ENCODE results near the gene GPT2. TPM values are rescaled to one million over a fixed set of nuclear protein-coding genes. Genes with fewer than 3 reads are reported as not detected.

The GPT2 gene
- total RNA-seq, 1 experiment from 2014 or later: 68.9 TPM

DNA sequence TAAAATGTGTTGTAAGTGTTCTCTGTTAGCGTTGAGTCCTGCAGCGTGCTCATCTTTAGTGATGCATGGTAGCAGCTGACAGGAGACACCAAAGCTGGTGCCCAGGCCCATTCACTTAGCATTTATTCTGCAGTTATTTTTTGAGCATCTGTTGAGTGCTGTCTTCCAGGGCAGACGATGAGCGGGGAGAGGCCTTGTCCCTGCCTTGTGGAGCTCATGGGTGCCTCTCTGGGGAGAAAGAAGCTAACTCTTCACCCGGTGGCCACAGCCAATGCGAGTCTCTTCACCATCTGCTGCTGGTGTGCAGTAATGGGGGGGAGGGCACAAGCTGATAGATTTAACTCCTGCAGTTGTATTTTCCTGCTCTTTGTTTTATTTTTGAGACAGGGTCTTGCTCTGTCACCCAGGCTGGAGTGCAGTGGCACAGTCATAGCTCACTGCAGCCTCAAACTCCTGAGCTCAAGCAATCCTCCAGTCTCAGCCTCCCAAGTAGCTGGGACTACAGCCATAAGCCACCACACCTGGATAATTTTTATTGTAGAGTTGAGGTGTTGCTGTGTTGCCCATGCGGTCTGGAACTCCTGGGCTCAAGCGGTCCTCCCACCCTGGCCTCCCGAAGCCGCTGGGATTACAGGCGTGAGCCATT, 30.5 kb downstream of the GPT2 start:
- Mint-ChIP-seq H3K9me3 (ENCODE audit: low read depth, unreplicated experiment) (no peaks in the 10 kb centered on the region), H3K27me3 (ENCODE audit: unreplicated experiment) (no peaks in the 10 kb centered on the region), H3K27ac (ENCODE audit: unreplicated experiment) (no peak overlapping the region), H3K4me3 (ENCODE audit: low read depth, unreplicated experiment) (no peak overlapping the region), H3K36me3 (ENCODE audit: insufficient read depth, unreplicated experiment) (peaks cover 61% of the 10 kb centered on the region), H3K4me1 (ENCODE audit: low read depth, unreplicated experiment) (peaks cover 10% of the 10 kb centered on the region)
- BruUV-seq (replicated peaks): no TSS peak
- TF ChIP-seq, protein P1, sequence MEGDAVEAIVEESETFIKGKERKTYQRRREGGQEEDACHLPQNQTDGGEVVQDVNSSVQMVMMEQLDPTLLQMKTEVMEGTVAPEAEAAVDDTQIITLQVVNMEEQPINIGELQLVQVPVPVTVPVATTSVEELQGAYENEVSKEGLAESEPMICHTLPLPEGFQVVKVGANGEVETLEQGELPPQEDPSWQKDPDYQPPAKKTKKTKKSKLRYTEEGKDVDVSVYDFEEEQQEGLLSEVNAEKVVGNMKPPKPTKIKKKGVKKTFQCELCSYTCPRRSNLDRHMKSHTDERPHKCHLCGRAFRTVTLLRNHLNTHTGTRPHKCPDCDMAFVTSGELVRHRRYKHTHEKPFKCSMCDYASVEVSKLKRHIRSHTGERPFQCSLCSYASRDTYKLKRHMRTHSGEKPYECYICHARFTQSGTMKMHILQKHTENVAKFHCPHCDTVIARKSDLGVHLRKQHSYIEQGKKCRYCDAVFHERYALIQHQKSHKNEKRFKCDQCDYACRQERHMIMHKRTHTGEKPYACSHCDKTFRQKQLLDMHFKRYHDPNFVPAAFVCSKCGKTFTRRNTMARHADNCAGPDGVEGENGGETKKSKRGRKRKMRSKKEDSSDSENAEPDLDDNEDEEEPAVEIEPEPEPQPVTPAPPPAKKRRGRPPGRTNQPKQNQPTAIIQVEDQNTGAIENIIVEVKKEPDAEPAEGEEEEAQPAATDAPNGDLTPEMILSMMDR (IDR thresholded peaks at IDR 0.05; ENCODE audit: unreplicated experiment): no peak
- CTCF ChIA-PET: no interaction called here
- DNase-seq: no peak
- intact Hi-C loops (cut with micrococcal nuclease; ENCODE audit: unreplicated experiment): no loop called here

DNA sequence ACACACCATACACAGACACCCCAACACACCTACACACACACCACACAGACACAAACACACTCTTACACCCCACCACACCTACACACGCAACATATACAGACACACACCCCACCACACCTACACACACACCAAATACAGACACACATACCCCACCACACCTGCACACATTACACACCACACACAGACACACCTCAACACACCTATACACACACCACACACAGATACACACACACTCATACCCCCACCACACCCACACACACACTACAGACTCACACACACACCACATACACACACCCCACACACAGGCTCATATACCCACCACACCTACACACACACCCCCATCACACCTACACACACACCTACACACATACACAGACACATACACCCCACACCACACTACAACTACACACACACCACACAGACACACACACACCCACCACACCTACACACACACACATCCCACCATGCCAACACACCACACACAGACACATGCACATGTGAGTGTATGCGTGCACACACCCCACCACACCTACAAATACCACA, 31.4 kb downstream of the GPT2 start:
- Mint-ChIP-seq H3K4me3 (ENCODE audit: low read depth, unreplicated experiment) (no peak overlapping the region), H3K27me3 (ENCODE audit: unreplicated experiment) (no peaks in the 10 kb centered on the region), H3K4me1 (ENCODE audit: low read depth, unreplicated experiment) (peaks cover 19% of the 10 kb centered on the region), H3K9me3 (ENCODE audit: low read depth, unreplicated experiment) (no peaks in the 10 kb centered on the region), H3K36me3 (ENCODE audit: insufficient read depth, unreplicated experiment) (peaks cover 61% of the 10 kb centered on the region), H3K27ac (ENCODE audit: unreplicated experiment) (no peak overlapping the region)
- no peak for DNase-seq
- CTCF ChIA-PET: no interaction called here
- intact Hi-C loops (cut with micrococcal nuclease; ENCODE audit: unreplicated experiment): no loop called here
- TF ChIP-seq, protein P1 (IDR thresholded peaks at IDR 0.05; ENCODE audit: unreplicated experiment): no peak
- BruUV-seq (replicated peaks): no TSS peak

DNA sequence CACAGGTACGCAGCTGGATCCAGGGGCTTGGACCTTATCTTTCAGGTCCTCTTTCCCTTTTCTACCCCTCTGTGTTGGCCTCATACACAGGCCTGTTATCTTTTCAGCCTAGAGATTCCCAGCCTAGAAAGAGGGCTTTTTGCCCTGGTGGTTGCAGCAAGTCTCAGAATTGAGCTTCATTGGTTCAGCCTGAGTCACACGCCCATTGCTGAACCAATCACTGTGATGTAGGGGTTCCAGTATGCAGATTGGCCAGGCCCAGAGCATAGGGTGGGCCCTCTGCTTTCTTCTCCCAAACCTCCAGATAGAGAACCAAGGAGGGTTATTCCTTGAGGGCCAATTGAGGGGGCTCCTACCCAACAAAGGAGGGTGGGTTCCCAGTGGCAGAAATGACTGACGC, 32.8 kb downstream of the GPT2 start:
- peaks cover 25% of the 10 kb centered on the region for H3K4me1 Mint-ChIP-seq (ENCODE audit: low read depth, unreplicated experiment)
- no peak overlapping the region for H3K4me3 Mint-ChIP-seq (ENCODE audit: low read depth, unreplicated experiment)
- no peak for DNase-seq
- H3K27ac Mint-ChIP-seq (ENCODE audit: unreplicated experiment): no peak overlapping the region
- peaks cover 66% of the 10 kb centered on the region for H3K36me3 Mint-ChIP-seq (ENCODE audit: insufficient read depth, unreplicated experiment)
- no peaks in the 10 kb centered on the region for H3K9me3 Mint-ChIP-seq (ENCODE audit: low read depth, unreplicated experiment)
- BruUV-seq (replicated peaks): no TSS peak
- TF ChIP-seq, protein P1 (IDR thresholded peaks at IDR 0.05; ENCODE audit: unreplicated experiment): no peak
- H3K27me3 Mint-ChIP-seq (ENCODE audit: unreplicated experiment): no peaks in the 10 kb centered on the region
- CTCF ChIA-PET: interaction anchor here (1.2 kb wide), 1 partner anchor 44 kb away, joined by 5 read pairs; no protein-coding TSS in a partner anchor
- intact Hi-C loops (cut with micrococcal nuclease; ENCODE audit: unreplicated experiment): no loop called here

DNA sequence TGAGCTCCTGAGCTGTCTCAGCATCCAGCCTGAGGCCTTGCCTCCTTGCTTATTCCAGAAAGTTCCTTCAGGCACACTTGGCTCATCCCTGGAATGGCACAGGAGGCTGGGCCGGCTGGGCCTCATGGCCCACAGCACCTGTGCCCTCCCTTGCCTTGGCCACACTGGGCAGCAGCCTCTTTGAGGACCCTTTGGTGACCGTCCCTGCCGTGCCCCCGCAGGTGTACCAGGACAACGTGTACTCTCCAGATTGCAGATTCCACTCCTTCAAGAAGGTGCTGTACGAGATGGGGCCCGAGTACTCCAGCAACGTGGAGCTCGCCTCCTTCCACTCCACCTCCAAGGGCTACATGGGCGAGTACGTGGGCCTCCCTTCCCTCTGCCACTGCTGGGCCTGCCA, 34.2 kb downstream of the GPT2 start:
- H3K4me1 Mint-ChIP-seq (ENCODE audit: low read depth, unreplicated experiment): peaks cover 25% of the 10 kb centered on the region
- H3K27ac Mint-ChIP-seq (ENCODE audit: unreplicated experiment): no peak overlapping the region
- H3K27me3 Mint-ChIP-seq (ENCODE audit: unreplicated experiment): no peaks in the 10 kb centered on the region
- TF ChIP-seq, protein P1 (IDR thresholded peaks at IDR 0.05; ENCODE audit: unreplicated experiment): no peak
- intact Hi-C loops (cut with micrococcal nuclease; ENCODE audit: unreplicated experiment): no loop called here
- DNase-seq: no peak
- H3K36me3 Mint-ChIP-seq (ENCODE audit: insufficient read depth, unreplicated experiment): peaks cover 74% of the 10 kb centered on the region
- BruUV-seq (replicated peaks): no TSS peak
- no peak overlapping the region for H3K4me3 Mint-ChIP-seq (ENCODE audit: low read depth, unreplicated experiment)
- no peaks in the 10 kb centered on the region for H3K9me3 Mint-ChIP-seq (ENCODE audit: low read depth, unreplicated experiment)
- CTCF ChIA-PET: interaction anchor here (0.6 kb wide), 1 partner anchor 64 kb away, joined by 5 read pairs; no protein-coding TSS in a partner anchor
